ENCODE measurements around the gene RAET1L.

- no peak for TF ChIP-seq POLR2A (IDR thresholded peaks at IDR 0.05)
- TF ChIP-seq, protein P1, sequence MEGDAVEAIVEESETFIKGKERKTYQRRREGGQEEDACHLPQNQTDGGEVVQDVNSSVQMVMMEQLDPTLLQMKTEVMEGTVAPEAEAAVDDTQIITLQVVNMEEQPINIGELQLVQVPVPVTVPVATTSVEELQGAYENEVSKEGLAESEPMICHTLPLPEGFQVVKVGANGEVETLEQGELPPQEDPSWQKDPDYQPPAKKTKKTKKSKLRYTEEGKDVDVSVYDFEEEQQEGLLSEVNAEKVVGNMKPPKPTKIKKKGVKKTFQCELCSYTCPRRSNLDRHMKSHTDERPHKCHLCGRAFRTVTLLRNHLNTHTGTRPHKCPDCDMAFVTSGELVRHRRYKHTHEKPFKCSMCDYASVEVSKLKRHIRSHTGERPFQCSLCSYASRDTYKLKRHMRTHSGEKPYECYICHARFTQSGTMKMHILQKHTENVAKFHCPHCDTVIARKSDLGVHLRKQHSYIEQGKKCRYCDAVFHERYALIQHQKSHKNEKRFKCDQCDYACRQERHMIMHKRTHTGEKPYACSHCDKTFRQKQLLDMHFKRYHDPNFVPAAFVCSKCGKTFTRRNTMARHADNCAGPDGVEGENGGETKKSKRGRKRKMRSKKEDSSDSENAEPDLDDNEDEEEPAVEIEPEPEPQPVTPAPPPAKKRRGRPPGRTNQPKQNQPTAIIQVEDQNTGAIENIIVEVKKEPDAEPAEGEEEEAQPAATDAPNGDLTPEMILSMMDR (IDR thresholded peaks at IDR 0.05) = no peak
- TF ChIP-seq POLR2AphosphoS5 (IDR thresholded peaks at IDR 0.05) = no peak
Observed at GRCh38 chr6:149990212-149990660, 35.1 kb downstream of the RAET1L start.
